Neuronal stem cell (in vitro differentiated cells): ENCODE measurements around the gene ORAI3. TPM values are rescaled to one million over a fixed set of nuclear protein-coding genes. Genes with fewer than 3 reads are reported as not detected.
A peak's percentile ranks its signal among the peaks of the same experiment; 100 is the strongest.

ENCODE experiments used
- DNase-seq: peaks from one replicate; pipeline ENCODE4 v3.0.0-alpha.2; 2013; ENCODE audit warnings: low spot score
- H2AFZ ChIP-seq: one replicate; pipeline ENCODE4 v1.6.1; 2013; ENCODE audit warnings: mild to moderate bottlenecking, low read length, inconsistent platforms
- H2AK5ac ChIP-seq: 2 replicates; pipeline ENCODE4 v1.6.1; 2013; ENCODE audit warnings: low read depth, mild to moderate bottlenecking, inconsistent platforms, low read length, moderate library complexity, mixed read lengths
- H2BK120ac ChIP-seq: 2 replicates; pipeline ENCODE4 v1.6.1; 2013; ENCODE audit warnings: low read depth, mild to moderate bottlenecking, inconsistent platforms, low read length, moderate library complexity, mixed read lengths
- H2BK12ac ChIP-seq: one replicate; pipeline ENCODE4 v1.6.1; 2013; ENCODE audit warnings: low read length, inconsistent platforms
- H2BK15ac ChIP-seq: 2 replicates; pipeline ENCODE4 v1.6.1; 2013; ENCODE audit warnings: mild to moderate bottlenecking, low read length, inconsistent platforms, mixed read lengths
- H2BK5ac ChIP-seq: one replicate; pipeline ENCODE4 v1.6.1; 2013; ENCODE audit warnings: inconsistent platforms, mild to moderate bottlenecking, low read length, moderate library complexity
- H3K14ac ChIP-seq: one replicate; pipeline ENCODE4 v1.6.1; 2013; ENCODE audit warnings: low read length, inconsistent platforms
- H3K18ac ChIP-seq: 2 replicates; pipeline ENCODE4 v1.6.1; 2013; ENCODE audit warnings: low read length, inconsistent platforms
- H3K23ac ChIP-seq: 2 replicates; pipeline ENCODE4 v1.6.1; 2013; ENCODE audit warnings: low read depth, mild to moderate bottlenecking, mixed read lengths, low read length, inconsistent platforms; ENCODE audit not compliant: poor library complexity
- H3K27ac ChIP-seq: replicated peaks from 3 replicates; pipeline ENCODE4 v1.5.1; 2013; ENCODE audit warnings: low read length, inconsistent platforms
- H3K27me3 ChIP-seq, 3 experiments: 2 replicates each; pipeline ENCODE4 v1.6.1; 2013; ENCODE audit warnings: low read length in 3 of 3, mild to moderate bottlenecking in 2 of 3, inconsistent platforms in 1 of 3, low read depth in 1 of 3, mixed read lengths in 1 of 3, moderate library complexity in 1 of 3; ENCODE audit not compliant: control insufficient read depth in 3 of 3, insufficient read depth in 3 of 3
- H3K36me3 ChIP-seq, 2 donors: replicated peaks in 1 of 2; 2 replicates each; pipeline ENCODE4 v1.6.1; 2013; ENCODE audit warnings: low read length in 2 of 2; ENCODE audit not compliant: control insufficient read depth in 2 of 2, insufficient read depth in 2 of 2
- H3K4ac ChIP-seq: 2 replicates; pipeline ENCODE4 v1.6.1; 2013; ENCODE audit warnings: inconsistent platforms, mild to moderate bottlenecking, low read length, moderate library complexity
- H3K4me1 ChIP-seq, 2 donors: 1 replicate in 1 of 2; 2 replicates in 1 of 2; pipeline ENCODE4 v1.6.1; 2013; ENCODE audit warnings: low read length in 2 of 2, low read depth in 1 of 2; ENCODE audit not compliant: control insufficient read depth in 2 of 2, insufficient read depth in 1 of 2
- H3K4me2 ChIP-seq: one replicate; pipeline ENCODE4 v1.6.1; 2013; ENCODE audit warnings: mild to moderate bottlenecking, low read length, inconsistent platforms; ENCODE audit not compliant: insufficient read depth, poor library complexity, severe bottlenecking
- H3K4me3 ChIP-seq, 2 donors: 2 replicates each; pipeline ENCODE4 v1.5.1; 2013; ENCODE audit warnings: low read length in 2 of 2, mild to moderate bottlenecking in 2 of 2, inconsistent platforms in 1 of 2, moderate library complexity in 1 of 2
- H3K79me1 ChIP-seq: one replicate; pipeline ENCODE4 v1.6.1; 2013; ENCODE audit warnings: low read depth, mild to moderate bottlenecking, inconsistent platforms, low read length, moderate library complexity
- H3K9ac ChIP-seq: one replicate; pipeline ENCODE4 v1.6.1; 2013; ENCODE audit warnings: mild to moderate bottlenecking, low read depth, low read length, inconsistent platforms; ENCODE audit not compliant: poor library complexity
- H3K9me3 ChIP-seq, 2 donors: replicated peaks in 1 of 2; 2 replicates each; pipeline versions ENCODE3 to v1.6.1; 2013; ENCODE audit warnings: low read length in 2 of 2, mild to moderate bottlenecking in 2 of 2, inconsistent platforms in 1 of 2, low read depth in 1 of 2, mixed read lengths in 1 of 2, moderate library complexity in 1 of 2; ENCODE audit not compliant: control insufficient read depth in 2 of 2, insufficient read depth in 1 of 2
- H4K8ac ChIP-seq: one replicate; pipeline ENCODE4 v1.6.1; 2013; ENCODE audit warnings: low read depth, mild to moderate bottlenecking, inconsistent platforms, low read length, moderate library complexity
- H4K91ac ChIP-seq: one replicate; pipeline ENCODE4 v1.6.1; 2013; ENCODE audit warnings: low read length, low read depth, mild to moderate bottlenecking, inconsistent platforms; ENCODE audit not compliant: poor library complexity
- WGBS, 2 donors: extraction: QIAGEN DNeasy Blood & Tissue Kit; methylation state at CpG; one replicate each; pipeline ENCODE4 v1.1.7; 2013; ENCODE audit warnings: missing lambda C conversion rate in 2 of 2, mixed read lengths in 1 of 2; ENCODE audit not compliant: insufficient read length in 2 of 2, insufficient replicate concordance in 1 of 2; ENCODE audit errors: extremely low coverage in 2 of 2; 5-methylcytosine and 5-hydroxymethylcytosine counted together
- polyA plus RNA-seq, 2 experiments: library from polyadenylated mRNA; stranded (reverse); fragments of 200-250 nt; gene quantifications; one replicate each; pipeline ENCODE4 v1.2.3, GENCODE V29; 2013

ORAI3 gene
- 16.7 TPM for polyA plus RNA-seq (2013, experiment 1 of 2)
- polyA plus RNA-seq (2013, experiment 2 of 2): 16.5 TPM

- Histone ChIP-seq H2BK15ac (peak within 1 kb of the TSS; percentile 55), H3K27me3 (no peaks in the 10 kb centered on the region), H2AFZ (peak within 1 kb of the TSS; percentile 90), H3K4me2 (peak within 1 kb of the TSS; percentile 99), H3K9ac (peak within 1 kb of the TSS; percentile 99), H2AK5ac (peak within 1 kb of the TSS; percentile 98), H3K4me1 (peaks cover 24% of the 10 kb centered on the region in 2 donors), H2BK12ac (peak within 1 kb of the TSS; percentile 97), H2BK120ac (peak within 1 kb of the TSS; percentile 91), H3K4me3 (peak within 1 kb of the TSS; percentile 80 to 96), H3K36me3 (peaks cover 17 to 28% of the 10 kb centered on the region in 2 donors), H4K8ac (no peak within 1 kb of the TSS), H2BK5ac (peak within 1 kb of the TSS; percentile 99), H3K9me3 (no peaks in the 10 kb centered on the region), H3K23ac (peak within 1 kb of the TSS; percentile 92), H3K4ac (peak within 1 kb of the TSS; percentile 89), H3K18ac (peak within 1 kb of the TSS; percentile 99), H3K27ac (peak within 1 kb of the TSS; percentile 98), H4K91ac (no peak within 1 kb of the TSS), H3K79me1 (peaks cover 14% of the 10 kb centered on the region), H3K14ac (peak within 1 kb of the TSS; percentile 98)
- WGBS, 2 donors: no CpG with 5 or more reads among the region's 70 CpGs
- peak; percentile 54 for DNase-seq
Measured at GRCh38 chr16:30948667-30949649, at the start of gene ORAI3. Gene ORAI3 (plus strand): TSS chr16:30949068. CDS start chr16:30949290, 222 bp downstream.

GRCh38 chr16:30899794-30900193 is 49.1 kb upstream of the ORAI3 start:
- Histone ChIP-seq H2BK15ac (no peak overlapping the region), H3K4me1 (peaks cover 6 to 17% of the 10 kb centered on the region in 2 donors), H2AK5ac (no peak overlapping the region), H3K4me2 (no peak overlapping the region), H3K23ac (no peak overlapping the region), H3K9me3 (no peaks in the 10 kb centered on the region), H3K9ac (no peak overlapping the region), H4K91ac (no peak overlapping the region), H3K27me3 (no peaks in the 10 kb centered on the region), H3K18ac (no peak overlapping the region), H3K79me1 (no peaks in the 10 kb centered on the region), H4K8ac (no peak overlapping the region), H2BK12ac (no peak overlapping the region), H2AFZ (no peak overlapping the region), H3K36me3 (peaks cover 0 to 2% of the 10 kb centered on the region in 2 donors), H3K4ac (no peak overlapping the region), H2BK120ac (no peak overlapping the region), H3K27ac (no peak overlapping the region), H3K4me3 (no peak overlapping the region), H3K14ac (no peak overlapping the region), H2BK5ac (no peak overlapping the region)
- WGBS, 2 donors: no CpG with 5 or more reads among the region's 2 CpGs
- DNase-seq: no peak

GRCh38 chr16:30900588-30900987 is 48.3 kb upstream of the ORAI3 start:
- H2BK12ac ChIP-seq: no peak overlapping the region
- no peak overlapping the region for H4K8ac ChIP-seq
- no peak overlapping the region for H3K9ac ChIP-seq
- H3K27ac ChIP-seq: no peak overlapping the region
- no CpG with 5 or more reads among the region's 5 CpGs for WGBS, 2 donors
- no peak overlapping the region for H3K4me2 ChIP-seq
- no peak overlapping the region for H3K14ac ChIP-seq
- no peak overlapping the region for H3K18ac ChIP-seq
- H3K79me1 ChIP-seq: no peaks in the 10 kb centered on the region
- H3K9me3 ChIP-seq: no peaks in the 10 kb centered on the region
- no peaks in the 10 kb centered on the region for H3K27me3 ChIP-seq
- no peak overlapping the region for H2BK120ac ChIP-seq
- peaks cover 0 to 2% of the 10 kb centered on the region in 2 donors for H3K36me3 ChIP-seq
- H2BK15ac ChIP-seq: no peak overlapping the region
- H4K91ac ChIP-seq: no peak overlapping the region
- peaks cover 3 to 16% of the 10 kb centered on the region in 2 donors for H3K4me1 ChIP-seq
- H3K4me3 ChIP-seq: no peak overlapping the region
- H3K4ac ChIP-seq: no peak overlapping the region
- DNase-seq: no peak
- no peak overlapping the region for H2BK5ac ChIP-seq
- H2AFZ ChIP-seq: no peak overlapping the region
- no peak overlapping the region for H2AK5ac ChIP-seq
- no peak overlapping the region for H3K23ac ChIP-seq
